B cell (primary cell): Measurements from ENCODE around the gene AGAP1.

ENCODE experiments used
- EZH2 ChIP-seq: IDR thresholded peaks from 2 replicates; pipeline ENCODE4 v1.6.1; 2012; ENCODE audit warnings: borderline replicate concordance, low read depth, mild to moderate bottlenecking, moderate library complexity, low read length; ENCODE audit not compliant: insufficient read depth, poor library complexity, severe bottlenecking
- TF ChIP-seq, protein P1 (sequence below): fragments of 200-600 bp; IDR thresholded peaks from one replicate; pipeline ENCODE4 v1.8.0; 2022; ENCODE audit warnings: antibody characterized with exemption, mild to moderate bottlenecking

DNA sequence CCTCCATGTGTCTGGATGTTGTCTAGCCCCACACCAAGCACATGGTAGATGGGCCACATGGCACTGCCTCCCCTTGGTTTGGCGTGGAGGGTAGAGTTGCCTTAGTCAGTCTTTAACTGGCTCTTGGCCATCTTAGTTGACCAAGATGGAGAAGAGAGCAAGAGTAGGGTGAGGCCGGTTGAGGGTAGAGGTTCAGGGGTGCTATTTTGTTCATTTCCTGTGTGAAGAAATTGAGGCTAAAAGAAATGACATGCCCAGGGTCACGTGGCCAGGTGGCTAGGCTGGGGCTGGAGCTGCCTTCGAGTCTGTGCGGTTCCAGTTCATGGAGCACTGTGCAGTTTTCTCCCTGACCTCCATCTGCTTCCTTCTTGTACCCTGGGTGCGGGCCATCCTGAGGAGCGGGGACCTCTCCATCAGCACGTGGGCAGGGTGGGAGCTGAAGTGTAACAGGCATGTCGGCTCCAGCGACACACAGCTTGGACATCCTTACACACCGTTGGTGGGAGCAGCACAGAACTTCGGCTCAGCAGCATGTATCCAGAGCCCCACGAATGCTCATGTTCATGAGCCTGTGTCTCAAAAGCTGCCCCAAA lies 461.1 kb downstream of the AGAP1 start:
- TF ChIP-seq EZH2: no peak
- TF ChIP-seq, protein P1, sequence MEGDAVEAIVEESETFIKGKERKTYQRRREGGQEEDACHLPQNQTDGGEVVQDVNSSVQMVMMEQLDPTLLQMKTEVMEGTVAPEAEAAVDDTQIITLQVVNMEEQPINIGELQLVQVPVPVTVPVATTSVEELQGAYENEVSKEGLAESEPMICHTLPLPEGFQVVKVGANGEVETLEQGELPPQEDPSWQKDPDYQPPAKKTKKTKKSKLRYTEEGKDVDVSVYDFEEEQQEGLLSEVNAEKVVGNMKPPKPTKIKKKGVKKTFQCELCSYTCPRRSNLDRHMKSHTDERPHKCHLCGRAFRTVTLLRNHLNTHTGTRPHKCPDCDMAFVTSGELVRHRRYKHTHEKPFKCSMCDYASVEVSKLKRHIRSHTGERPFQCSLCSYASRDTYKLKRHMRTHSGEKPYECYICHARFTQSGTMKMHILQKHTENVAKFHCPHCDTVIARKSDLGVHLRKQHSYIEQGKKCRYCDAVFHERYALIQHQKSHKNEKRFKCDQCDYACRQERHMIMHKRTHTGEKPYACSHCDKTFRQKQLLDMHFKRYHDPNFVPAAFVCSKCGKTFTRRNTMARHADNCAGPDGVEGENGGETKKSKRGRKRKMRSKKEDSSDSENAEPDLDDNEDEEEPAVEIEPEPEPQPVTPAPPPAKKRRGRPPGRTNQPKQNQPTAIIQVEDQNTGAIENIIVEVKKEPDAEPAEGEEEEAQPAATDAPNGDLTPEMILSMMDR: no peak
